Calu3 (cell line): Measurements from ENCODE around the gene PPP1R15A. TPM values are rescaled to one million over a fixed set of nuclear protein-coding genes. Genes with fewer than 3 reads are reported as not detected.
A peak's percentile ranks its signal among the peaks of the same experiment; 100 is the strongest.
"Not testable (repeated sequence)": the region's sequence is repeated elsewhere in the genome, so short reads cannot be mapped to it uniquely, and the experiment has no call there.

ENCODE experiments used
- BruUV-seq: library from RNA; stranded (reverse); fragments of 400-500 nt; replicated peaks from 2 replicates; lab custom pipeline; 2021; lab: Mats Ljungman, UMichigan
- CTCF ChIA-PET: fragments of 300-600 bp; sonication (Branson Sonifier 250); formaldehyde crosslinking; loops from one replicate; lab custom pipeline; 2022; ENCODE audit warnings: antibody characterized with exemption; lab: Charles Lee
- DNase-seq: peaks from one replicate; pipeline ENCODE4 v3.0.0; 2022
- H3K27ac Mint-ChIP-seq: one replicate; pipeline ENCODE4 v1.8.0; 2022; ENCODE audit warnings: mixed read lengths; ENCODE audit not compliant: unreplicated experiment
- H3K27me3 Mint-ChIP-seq: one replicate; pipeline ENCODE4 v1.8.0; 2022; ENCODE audit warnings: mixed read lengths; ENCODE audit not compliant: unreplicated experiment
- H3K36me3 Mint-ChIP-seq: one replicate; pipeline ENCODE4 v1.8.0; 2022; ENCODE audit warnings: mild to moderate bottlenecking, moderate library complexity, mixed read lengths; ENCODE audit not compliant: insufficient read depth, unreplicated experiment
- H3K4me1 Mint-ChIP-seq: one replicate; pipeline ENCODE4 v1.8.0; 2022; ENCODE audit warnings: mild to moderate bottlenecking, low read depth, mixed read lengths; ENCODE audit not compliant: unreplicated experiment
- H3K4me3 Mint-ChIP-seq: one replicate; pipeline ENCODE4 v1.8.0; 2022; ENCODE audit warnings: mild to moderate bottlenecking, low read depth, moderate library complexity, mixed read lengths; ENCODE audit not compliant: unreplicated experiment
- H3K9me3 Mint-ChIP-seq: one replicate; pipeline ENCODE4 v1.8.0; 2022; ENCODE audit warnings: low read depth, mixed read lengths; ENCODE audit not compliant: unreplicated experiment
- intact Hi-C: fragments of 100-400 bp; cut with micrococcal nuclease; formaldehyde crosslinking; loops from one replicate; pipeline ENCODE4 v1.10.0; 2022; ENCODE audit not compliant: unreplicated experiment
- total RNA-seq: library from RNA; stranded (reverse); gene quantifications from 2 replicates; pipeline ENCODE4 v1.2.3, GENCODE V29; 2022
- TF ChIP-seq, protein P1 (sequence below): fragments of 200-600 bp; IDR thresholded peaks from one replicate; pipeline ENCODE4 v1.8.0; 2022; ENCODE audit warnings: antibody characterized with exemption; ENCODE audit not compliant: unreplicated experiment

The PPP1R15A gene
- total RNA-seq, 1 experiment from 2014 or later, result 118 TPM

DNA sequence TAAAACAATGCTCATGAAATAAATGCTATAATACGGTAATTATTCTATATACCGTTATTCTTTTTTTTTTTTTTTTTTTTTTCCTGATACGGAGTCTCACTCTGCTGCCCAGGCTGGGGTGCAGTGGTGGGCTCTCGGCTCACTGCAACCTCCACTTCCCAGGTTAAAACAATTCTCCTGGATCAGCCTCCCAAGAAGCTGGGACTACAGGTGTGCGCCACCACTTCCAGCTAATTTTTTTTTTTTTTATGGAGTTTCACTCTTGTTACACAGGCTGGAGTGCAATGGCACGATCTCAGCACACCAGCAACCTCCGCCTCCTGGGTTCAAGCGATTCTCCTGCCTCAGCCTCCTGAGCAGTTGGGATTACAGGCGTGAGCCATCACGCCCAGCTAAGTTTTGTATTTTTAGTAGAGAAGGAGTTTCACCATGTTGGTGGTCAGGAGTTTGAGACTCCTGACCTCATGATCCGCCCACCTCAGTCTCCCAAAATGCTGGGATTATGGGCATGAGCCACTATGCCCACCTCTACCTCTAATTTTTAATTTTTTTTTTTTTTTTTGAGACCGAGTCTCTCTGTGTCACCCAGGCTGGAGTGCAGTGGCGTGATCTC, 6.9 kb downstream of the PPP1R15A start:
- peaks cover 7% of the 10 kb centered on the region for H3K9me3 Mint-ChIP-seq
- intact Hi-C loops, result no loop called here

DNA sequence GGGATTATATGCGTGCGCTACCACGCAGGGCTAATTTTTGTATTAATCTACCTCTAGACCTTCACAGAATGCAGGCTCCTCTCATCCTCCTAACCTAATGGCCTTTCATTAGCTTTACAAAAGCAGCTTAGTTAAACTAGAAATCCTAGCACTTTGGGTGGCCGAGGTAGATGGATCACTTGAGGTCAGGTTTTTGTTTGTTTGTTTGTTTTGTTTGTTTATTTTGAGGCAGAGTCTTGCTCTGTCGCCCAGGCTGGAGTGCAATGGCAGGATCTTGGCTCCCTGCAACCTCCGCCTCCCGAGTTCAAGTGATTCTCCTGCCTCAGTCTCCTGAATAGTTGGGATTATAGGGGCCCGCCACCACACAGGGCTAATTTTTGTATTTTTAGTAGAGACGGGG, 7.5 kb downstream of the PPP1R15A start:
- DNase-seq, H3K27me3 Mint-ChIP-seq, H3K9me3 Mint-ChIP-seq, intact Hi-C loops, H3K4me3 Mint-ChIP-seq, H3K27ac Mint-ChIP-seq, BruUV-seq: not testable (repeated sequence)
- CTCF ChIA-PET, result interaction anchor here (0.6 kb wide), 1 partner anchor 155 kb away, joined by 4 read pairs; no protein-coding TSS in a partner anchor
- H3K36me3 Mint-ChIP-seq, result peaks cover 85% of the 10 kb centered on the region
- H3K4me1 Mint-ChIP-seq, result peaks cover 23% of the 10 kb centered on the region

More for the DNA sequence above, 6.9 kb downstream of the PPP1R15A start:
- Mint-ChIP-seq H3K27ac (peak overlapping the region; percentile 82), H3K36me3 (peaks cover 90% of the 10 kb centered on the region), H3K4me1 (peaks cover 27% of the 10 kb centered on the region), H3K4me3 (no peak overlapping the region), H3K27me3 (no peaks in the 10 kb centered on the region)
- no peak for DNase-seq
- TF ChIP-seq, protein P1, sequence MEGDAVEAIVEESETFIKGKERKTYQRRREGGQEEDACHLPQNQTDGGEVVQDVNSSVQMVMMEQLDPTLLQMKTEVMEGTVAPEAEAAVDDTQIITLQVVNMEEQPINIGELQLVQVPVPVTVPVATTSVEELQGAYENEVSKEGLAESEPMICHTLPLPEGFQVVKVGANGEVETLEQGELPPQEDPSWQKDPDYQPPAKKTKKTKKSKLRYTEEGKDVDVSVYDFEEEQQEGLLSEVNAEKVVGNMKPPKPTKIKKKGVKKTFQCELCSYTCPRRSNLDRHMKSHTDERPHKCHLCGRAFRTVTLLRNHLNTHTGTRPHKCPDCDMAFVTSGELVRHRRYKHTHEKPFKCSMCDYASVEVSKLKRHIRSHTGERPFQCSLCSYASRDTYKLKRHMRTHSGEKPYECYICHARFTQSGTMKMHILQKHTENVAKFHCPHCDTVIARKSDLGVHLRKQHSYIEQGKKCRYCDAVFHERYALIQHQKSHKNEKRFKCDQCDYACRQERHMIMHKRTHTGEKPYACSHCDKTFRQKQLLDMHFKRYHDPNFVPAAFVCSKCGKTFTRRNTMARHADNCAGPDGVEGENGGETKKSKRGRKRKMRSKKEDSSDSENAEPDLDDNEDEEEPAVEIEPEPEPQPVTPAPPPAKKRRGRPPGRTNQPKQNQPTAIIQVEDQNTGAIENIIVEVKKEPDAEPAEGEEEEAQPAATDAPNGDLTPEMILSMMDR, result no peak
- BruUV-seq, result no TSS peak
- CTCF ChIA-PET, result interaction anchor here (0.6 to 1.0 kb wide), 2 partner anchors 77 to 92 kb away, joined by 3 to 7 read pairs; no protein-coding TSS in a partner anchor

DNA sequence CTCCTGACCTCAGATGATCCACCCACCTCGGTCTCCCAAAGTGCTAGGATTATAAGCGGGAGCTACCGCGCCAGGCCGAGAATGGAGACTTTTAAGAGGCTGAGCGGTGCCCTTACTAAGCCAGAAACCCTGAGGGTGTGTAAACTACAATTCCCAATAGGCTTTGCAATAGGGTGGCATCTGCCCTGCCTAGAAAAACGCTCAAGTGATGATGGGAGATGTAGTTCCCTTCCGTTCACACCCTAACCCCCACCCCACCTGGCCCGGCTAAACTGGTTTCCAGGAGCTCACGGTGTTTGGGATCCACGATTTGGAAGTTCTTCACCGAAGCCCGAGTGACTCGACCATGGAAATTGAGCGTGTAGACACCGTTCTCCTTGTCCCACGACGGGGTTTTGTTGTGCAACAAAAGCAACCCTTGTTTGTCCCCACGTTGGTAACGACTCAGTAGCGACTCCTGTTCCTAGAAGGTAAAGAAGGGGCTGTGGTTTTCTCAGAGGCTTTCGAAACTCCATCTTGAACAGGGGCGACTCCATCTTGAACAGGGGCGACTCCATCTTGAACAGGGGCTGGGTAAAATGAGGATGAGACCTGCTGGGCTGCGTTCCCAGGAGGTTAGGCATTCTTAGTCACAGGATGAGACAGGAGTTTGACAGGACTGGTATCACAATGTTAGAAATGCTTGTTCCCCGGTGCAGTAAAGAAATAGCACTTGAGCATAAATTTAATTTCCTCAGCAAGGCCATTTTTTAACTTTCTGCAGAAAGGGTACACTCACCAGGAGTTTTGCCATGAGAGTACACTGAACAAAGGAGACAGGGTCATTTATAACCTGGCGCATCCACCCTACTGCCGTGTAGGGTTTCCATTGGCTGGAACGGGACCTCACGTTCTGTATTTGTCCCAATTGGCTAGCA, 9.8 kb downstream of the PPP1R15A start:
- no peak for DNase-seq

DNA sequence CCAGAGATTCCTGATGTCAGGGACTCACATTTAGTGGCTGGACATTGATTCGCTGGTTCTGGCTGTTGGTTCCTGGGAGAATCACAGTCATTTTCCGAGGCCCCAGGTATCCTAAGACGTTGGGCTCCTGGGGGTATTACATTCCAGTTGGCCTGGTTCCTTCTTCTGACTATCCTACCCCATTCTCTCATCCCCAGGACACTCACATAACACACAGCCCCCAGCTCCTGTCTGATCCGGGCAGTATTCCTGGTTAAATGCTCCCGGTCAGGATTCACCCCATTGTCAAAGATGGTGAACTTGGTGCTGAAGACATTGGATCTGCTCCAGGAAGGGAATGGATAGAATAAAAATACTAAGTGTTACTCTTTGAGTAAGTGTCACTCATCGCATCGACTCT, 11.5 kb downstream of the PPP1R15A start:
- Mint-ChIP-seq H3K9me3 (peaks cover 7% of the 10 kb centered on the region), H3K36me3 (peaks cover 47% of the 10 kb centered on the region), H3K27me3 (no peaks in the 10 kb centered on the region), H3K4me1 (peaks cover 9% of the 10 kb centered on the region), H3K4me3 (no peak overlapping the region), H3K27ac (peak overlapping the region; percentile 55)
- CTCF ChIA-PET, result no interaction called here
- DNase-seq, result no peak
- intact Hi-C loops, result no loop called here
- no TSS peak for BruUV-seq
- TF ChIP-seq, protein P1, result no peak

More for the DNA sequence above, 9.8 kb downstream of the PPP1R15A start:
- Mint-ChIP-seq H3K27ac (peak overlapping the region; percentile 55), H3K9me3 (peaks cover 7% of the 10 kb centered on the region), H3K27me3 (no peaks in the 10 kb centered on the region), H3K36me3 (peaks cover 64% of the 10 kb centered on the region), H3K4me3 (no peak overlapping the region), H3K4me1 (peaks cover 9% of the 10 kb centered on the region)
- CTCF ChIA-PET, result interaction anchor here (0.6 kb wide), 1 partner anchor 20 kb away, joined by 3 read pairs; no protein-coding TSS in a partner anchor
- intact Hi-C loops, result no loop called here
- no TSS peak for BruUV-seq
- TF ChIP-seq, protein P1, result no peak
